ENCODE measurements around the gene HOXA5.

HOXA5 gene

GRCh38 chr7:27143023-27143949 is at the start of gene HOXA5 (continued):
- TF ChIP-seq PBX3 (CRISPR knock-in tag; IDR thresholded peaks at IDR 0.05) (no peak), MYNN (tag by site-specific recombination; IDR thresholded peaks at IDR 0.05; ENCODE audit: borderline replicate concordance) (peak; percentile 93), SCRT2 (tag by site-specific recombination; IDR thresholded peaks at IDR 0.05) (peak; percentile 91), ZBTB8A (tag by site-specific recombination; IDR thresholded peaks at IDR 0.05) (peak; percentile 74), PRDM2 (tag by site-specific recombination; IDR thresholded peaks at IDR 0.05; ENCODE audit: borderline replicate concordance) (no peak), ZNF37A (tag by site-specific recombination; IDR thresholded peaks at IDR 0.05) (no peak), ZNF629 (tag by site-specific recombination; IDR thresholded peaks at IDR 0.05) (peak; percentile 88), ZSCAN16 (tag by site-specific recombination; IDR thresholded peaks at IDR 0.05) (no peak), SP3 (tag by site-specific recombination; IDR thresholded peaks at IDR 0.05) (peak; percentile 30; the same call in 1 of the 2 replicates), KLF1 (tag by site-specific recombination; IDR thresholded peaks at IDR 0.05) (0 out of 2 replicates have a peak, but pooled peaks have one; percentile 32), MEIS1 (CRISPR knock-in tag; IDR thresholded peaks at IDR 0.05; ENCODE audit: borderline replicate concordance) (peak; percentile 33; the same call in 1 of the 2 replicates), ZNF843 (tag by site-specific recombination; IDR thresholded peaks at IDR 0.05) (peak; percentile 87), ZNF426 (tag by site-specific recombination; IDR thresholded peaks at IDR 0.05) (peak; percentile 4; the same call in 1 of the 2 replicates), TSHZ1 (tag by site-specific recombination; IDR thresholded peaks at IDR 0.05; ENCODE audit: borderline replicate concordance) (peak; percentile 84), ZNF670 (tag by site-specific recombination; IDR thresholded peaks at IDR 0.05; ENCODE audit: low read depth) (no peak), ZNF660 (tag by site-specific recombination; IDR thresholded peaks at IDR 0.05) (no peak; the same call in 1 of the 2 replicates), BCL11B (tag by site-specific recombination; IDR thresholded peaks at IDR 0.05; ENCODE audit: low read depth) (no peak), CTCF (tag by site-specific recombination; IDR thresholded peaks at IDR 0.05) (peak; percentile 84), EGR2 (tag by site-specific recombination; IDR thresholded peaks at IDR 0.05; ENCODE audit: low read depth) (0 out of 2 replicates have a peak, but pooled peaks have one; percentile 13), YY1 (tag by site-specific recombination; IDR thresholded peaks at IDR 0.05) (peak; percentile 8; the same call in 1 of the 2 replicates), HIC1 (tag by site-specific recombination; IDR thresholded peaks at IDR 0.05) (peak; percentile 84), ZNF362 (tag by site-specific recombination; IDR thresholded peaks at IDR 0.05) (no peak)
